GM21786 (cell line): ENCODE measurements around the gene UPB1.
"Not testable (repeated sequence)": the region's sequence is repeated elsewhere in the genome, so short reads cannot be mapped to it uniquely, and the experiment has no call there.

Source experiments
- ATAC-seq: cut with Tn5 transposase; IDR thresholded peaks from one replicate; pipeline ENCODE4 v1.9.1; 2021; ENCODE audit not compliant: unreplicated experiment

UPB1 gene

DNA sequence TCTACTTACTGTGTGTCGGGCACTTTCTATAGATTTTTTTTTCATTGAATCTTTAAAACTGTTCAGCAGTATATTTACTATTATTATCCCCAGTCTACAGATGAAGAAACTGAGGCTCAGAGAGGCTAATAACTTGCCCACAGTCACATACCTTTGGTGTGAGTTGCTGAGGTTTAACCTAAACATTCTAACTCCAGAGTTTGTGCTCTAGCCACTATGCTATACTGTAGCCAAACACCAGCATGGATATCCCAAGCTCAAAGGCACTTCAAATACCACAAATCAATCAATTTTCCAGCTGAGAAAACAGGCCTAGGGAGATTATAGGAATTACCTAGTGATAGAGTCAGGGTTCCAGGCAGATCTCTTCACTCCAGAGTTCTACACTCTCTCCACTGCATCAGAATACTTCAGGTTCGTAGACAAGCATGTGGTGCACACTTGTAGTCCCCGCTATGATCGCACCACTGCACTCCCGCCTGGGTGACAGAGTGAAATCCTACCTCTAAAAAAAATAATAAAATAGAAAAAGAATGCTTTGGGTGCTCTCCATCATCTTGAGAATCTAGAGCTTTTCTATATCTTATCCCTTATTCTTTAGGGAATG, 20.4 kb upstream of the UPB1 start:
- ATAC-seq = no peak

- no peak for ATAC-seq
These were observed 13.5 kb upstream of the UPB1 start for GRCh38 chr22:24481641-24482040.

DNA sequence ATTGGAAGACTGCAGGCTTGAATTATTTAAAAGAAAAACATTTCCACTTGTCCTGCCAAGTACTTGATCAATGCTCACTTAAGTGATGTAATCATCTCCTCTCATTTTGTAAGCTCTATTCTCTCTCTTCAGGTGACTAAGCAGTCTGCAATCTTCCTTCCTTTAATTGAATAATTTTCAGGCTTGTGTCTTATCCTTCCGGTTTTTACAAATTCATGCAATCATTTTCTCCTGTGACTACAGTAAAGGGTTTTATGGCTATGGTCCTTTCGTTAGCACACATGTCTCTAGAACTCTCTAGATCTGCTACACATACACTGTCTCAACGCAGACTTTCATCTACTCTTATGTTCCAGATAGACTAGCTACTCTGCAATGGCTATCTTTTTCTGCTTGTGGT, 12.6 kb upstream of the UPB1 start:
- no peak for ATAC-seq

DNA sequence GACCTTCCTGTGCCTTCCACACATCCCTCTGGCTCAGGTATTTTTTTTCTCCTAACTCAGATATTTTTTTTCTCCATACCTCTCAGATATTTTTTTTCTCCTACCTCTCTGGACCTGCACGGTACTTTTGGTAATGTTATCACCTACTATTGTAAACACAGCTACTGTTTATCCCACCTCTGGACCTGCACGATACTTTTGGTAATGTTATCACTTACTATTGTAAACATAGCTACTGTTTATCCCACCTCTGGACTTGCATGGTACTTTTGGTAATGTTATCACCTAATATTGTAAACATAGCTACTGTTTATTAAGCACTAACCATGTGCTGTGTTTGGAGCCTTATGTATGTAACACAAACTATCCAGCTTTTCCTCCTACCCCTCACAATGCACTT, 12.1 kb upstream of the UPB1 start:
- no peak for ATAC-seq

- ATAC-seq = no peak
These were observed 11.1 kb upstream of the UPB1 start for GRCh38 chr22:24483976-24484545.

DNA sequence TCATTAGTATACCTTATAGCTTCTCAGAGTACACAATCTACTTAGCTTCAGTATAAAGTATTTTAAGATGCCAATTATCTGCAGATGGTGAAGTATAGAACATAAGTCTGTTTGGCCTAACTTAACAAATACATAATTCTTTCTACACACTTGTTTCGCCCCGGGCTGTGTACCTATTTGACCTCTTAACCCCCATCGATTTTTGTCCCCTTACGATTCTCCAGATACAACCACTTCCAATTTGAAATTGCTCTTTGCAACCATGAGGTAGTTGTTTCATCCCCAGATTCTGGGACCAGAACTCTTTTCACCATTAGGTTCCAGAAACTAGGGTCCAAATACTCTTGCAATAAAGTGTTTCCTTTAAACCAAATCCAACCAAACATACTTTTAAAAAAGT, 10.0 kb upstream of the UPB1 start:
- ATAC-seq = no peak

DNA sequence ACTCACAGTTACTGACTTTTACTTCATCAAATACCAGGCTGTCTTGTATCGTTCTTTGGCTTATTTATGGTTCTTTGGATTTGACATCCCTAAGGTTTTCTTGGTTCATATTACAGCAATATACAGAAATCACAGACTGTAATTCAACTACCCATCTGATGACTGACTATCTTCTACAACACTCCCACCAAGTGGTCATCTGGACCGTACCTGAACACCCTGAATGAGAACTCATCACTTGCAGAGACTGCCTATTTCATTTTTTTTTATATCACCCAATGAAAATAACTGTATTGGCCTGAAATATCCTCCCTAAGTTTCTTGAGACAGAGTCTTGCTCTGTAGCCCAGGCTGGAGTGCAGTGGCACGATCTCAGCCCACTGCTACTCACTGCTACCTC, 9.5 kb upstream of the UPB1 start:
- no peak for ATAC-seq

DNA sequence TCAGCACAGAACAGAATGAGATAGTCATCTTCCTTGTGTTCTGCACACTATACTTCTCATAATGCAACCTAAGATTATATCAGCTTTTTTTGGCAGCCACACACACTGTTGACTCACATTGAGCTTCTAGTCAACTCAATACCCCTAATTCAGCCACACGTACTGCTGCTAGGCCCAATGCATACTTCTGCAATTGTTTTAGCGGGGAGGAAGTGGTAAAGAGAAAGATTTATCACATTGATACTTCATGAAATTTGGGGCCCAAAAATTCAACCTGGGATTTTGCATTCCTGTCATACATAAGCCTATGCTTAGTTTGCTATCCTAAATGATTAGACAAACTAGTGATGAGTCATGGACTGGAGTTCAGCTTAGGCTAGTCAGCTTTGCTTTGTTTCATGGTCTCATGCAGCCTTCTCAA, 8.6 kb upstream of the UPB1 start:
- ATAC-seq = no peak

- ATAC-seq = no peak
These were observed 6.1 kb upstream of the UPB1 start for GRCh38 chr22:24489011-24489410.

DNA sequence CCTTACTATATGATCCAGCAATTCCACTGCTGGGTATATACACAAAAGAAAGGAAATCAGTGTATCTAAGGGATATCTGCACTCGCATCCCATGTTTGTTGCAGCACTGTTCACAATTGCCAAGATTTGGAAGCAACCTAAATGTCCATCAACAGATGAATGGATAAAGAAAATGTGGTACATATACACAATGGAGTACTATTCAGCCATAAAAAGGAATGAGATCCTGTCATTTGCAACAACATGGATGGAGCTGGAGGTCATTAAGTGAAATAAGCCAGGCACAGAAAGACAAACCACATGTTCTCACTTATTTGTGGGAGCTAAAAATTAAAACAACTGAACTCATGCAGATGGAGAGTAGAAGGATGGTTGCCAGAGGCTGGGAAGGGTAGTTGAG, 5.7 kb upstream of the UPB1 start:
- ATAC-seq = not testable (repeated sequence)

DNA sequence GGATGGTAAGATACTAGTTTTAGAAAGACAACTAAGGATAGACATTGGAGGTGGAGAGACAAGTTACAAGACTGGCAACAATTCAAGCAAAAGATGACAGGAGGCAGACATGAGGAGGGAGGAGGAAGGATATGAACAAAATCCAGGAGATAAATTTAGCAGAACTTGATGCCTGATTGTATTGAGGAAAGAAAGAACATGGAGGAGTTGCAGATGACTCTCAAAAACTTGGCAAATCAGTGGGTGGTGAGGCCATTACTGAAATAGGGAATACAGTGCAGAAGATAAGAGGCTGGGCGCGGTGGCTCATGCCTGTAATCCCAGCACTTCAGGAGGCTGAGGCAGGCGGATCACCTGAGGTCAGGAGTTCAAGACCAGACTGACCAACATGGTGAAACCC, 2.7 kb upstream of the UPB1 start:
- no peak for ATAC-seq

DNA sequence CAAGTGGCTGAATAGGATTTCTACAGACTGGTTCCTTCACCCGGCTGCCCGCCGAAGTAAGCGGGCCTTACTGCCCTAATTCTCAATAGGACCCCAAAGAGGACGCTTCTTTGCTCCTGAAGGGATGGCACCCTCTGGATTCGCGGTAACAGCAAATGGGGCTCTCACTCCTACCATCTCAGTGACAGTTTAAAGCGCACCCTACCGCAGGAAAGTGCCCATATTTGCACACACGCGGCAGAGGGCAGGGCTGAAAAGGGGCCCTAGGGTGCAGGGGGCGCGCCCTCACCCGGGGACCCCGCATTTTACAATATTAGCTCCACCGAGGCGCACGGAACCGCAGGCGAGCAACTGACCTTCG, 985 bp upstream of the UPB1 start:
- no peak for ATAC-seq

GRCh38 chr22:24495365-24495675, 188 bp downstream of the UPB1 start:
- ATAC-seq = no peak

DNA sequence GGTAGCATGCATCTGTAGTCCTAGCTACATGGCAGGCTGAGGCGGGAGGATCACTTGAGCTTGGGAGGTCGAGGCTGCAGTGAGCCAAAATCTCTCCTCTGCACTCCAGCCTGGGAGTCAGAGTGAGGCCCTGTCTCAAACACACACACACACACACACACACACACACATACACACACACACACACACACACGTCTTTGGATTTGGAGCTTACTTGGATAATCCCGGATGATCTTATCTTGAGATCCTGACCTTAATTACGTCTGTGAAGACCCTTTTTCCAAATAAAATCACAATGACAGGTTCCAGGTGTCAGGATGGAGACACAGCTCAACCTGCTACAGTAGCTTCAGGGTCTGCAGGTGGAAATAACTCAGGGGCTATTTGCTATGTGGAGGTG, 1.1 kb downstream of the UPB1 start:
- ATAC-seq = no peak

- no peak for ATAC-seq
These were observed 1.5 kb downstream of the UPB1 start for GRCh38 chr22:24496661-24497060.

DNA sequence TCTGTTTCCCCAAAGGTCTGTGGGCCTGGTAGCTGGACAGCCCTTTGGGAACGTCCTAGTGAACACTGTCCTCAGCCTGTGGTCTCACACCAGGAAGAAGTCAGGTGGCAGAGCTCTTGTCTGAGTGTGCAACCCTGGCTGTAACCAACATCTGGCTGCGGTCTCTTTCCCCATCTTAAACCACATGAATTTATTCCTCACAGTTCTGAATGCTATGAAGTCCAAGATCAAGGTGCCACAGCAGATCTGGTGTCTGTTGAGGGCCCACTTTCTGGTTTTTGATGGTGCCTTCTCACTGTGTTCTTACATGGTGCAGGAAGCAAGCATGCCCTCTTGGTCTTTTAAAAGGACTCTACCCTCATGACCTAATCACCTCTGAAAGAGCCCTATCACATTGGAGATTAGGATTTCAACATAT, 2.7 kb downstream of the UPB1 start:
- no peak for ATAC-seq

DNA sequence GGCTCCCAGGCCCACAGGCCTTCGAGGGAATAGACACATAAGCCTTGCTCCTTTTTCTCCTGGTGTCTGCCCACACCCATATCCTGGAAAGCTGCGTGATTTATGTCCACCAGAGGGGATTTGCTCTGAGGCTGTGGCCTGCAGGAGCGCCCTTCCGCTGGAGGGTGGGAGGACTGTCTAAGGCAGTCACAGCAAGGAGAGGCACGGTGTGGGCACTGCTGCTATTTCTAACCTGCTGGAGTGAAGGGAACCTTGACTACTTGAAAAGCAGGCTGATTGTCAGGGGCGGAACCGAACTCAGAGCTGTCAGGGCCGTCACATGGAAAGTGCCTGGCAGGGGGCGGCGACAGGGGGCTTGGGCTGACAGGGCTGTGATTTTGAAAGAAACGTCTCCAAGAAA, 3.7 kb downstream of the UPB1 start:
- no peak for ATAC-seq

DNA sequence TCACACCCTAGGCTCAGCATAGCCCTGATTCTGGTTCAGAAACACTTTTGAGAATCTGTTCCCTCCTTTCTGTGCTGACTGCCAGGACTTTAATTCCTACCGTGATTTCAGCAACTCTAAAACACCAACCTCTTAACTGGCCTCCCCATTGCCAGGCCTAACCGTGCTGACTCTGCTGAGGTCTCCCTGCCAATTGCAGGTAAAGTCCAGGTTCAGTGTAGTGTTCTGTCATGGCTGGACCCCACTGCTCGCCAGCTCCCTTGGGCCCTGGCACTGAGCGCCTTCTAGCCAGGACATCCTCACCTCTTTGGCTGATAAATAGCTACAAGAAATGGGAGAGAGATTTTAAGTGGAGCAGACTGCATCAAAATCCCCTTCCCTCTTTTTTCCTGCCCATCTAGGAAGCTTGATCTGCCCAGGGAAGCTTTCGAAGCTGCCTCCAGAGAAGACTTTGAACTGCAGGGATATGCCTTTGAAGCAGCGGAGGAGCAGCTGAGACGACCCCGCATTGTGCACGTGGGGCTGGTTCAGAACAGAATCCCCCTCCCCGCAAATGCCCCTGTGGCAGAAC, 4.7 kb downstream of the UPB1 start:
- ATAC-seq = no peak

DNA sequence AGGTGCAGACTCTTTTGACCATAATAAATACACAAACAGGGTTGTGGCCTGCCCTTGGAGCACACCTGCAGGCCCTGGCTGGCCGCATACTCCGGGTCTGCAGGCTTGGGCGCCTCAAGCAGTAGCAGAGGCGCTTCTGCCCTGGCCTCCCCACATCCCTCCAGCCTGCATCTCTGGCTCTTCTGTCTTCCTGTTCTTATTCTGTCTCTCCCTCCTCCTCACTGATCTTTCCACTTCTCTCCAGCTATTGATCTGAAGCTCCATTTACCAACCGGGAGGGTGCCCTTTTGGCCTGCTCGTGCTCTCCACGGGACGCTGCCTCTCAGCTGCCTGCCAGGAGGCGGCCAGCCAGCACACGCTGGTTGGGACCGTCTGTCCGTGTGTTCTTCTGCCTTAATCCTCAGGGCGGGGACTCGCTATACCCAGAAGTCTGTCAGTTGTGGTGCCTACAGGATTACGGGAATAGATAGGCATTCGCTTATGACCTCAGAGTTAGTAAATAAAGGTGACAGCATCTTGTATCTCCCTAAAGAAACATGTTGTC, 5.2 kb downstream of the UPB1 start:
- ATAC-seq = no peak

GRCh38 chr22:24501301-24502005, 6.3 kb downstream of the UPB1 start:
- no peak for ATAC-seq

- ATAC-seq = no peak
These were observed 6.9 kb downstream of the UPB1 start for GRCh38 chr22:24502034-24502433.

DNA sequence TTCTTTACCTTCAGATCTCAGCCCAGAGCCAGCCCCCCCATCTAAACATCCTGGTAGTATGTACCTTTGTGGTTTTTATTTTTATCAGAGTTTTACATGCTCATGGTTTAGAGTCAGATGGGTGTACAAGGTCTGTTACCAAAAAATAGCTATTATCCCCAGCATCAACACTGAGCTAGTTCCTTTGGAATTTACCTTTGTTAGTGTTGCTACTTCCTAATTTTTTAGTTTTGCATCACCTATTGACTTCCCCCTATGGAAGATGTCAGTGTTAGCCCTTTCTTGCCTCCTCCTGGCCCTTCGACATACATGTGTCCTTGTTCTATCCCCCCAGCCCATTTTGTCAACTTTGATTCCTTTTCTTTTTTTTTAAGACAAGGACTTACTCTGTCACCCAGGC, 7.4 kb downstream of the UPB1 start:
- ATAC-seq = no peak
